ENCODE measurements around the gene BMP8A. TPM values are rescaled to one million over a fixed set of nuclear protein-coding genes. Genes with fewer than 3 reads are reported as not detected.
A peak's percentile ranks its signal among the peaks of the same experiment; 100 is the strongest.

BMP8A gene
- total and polyA plus RNA-seq, 9 of the 15 experiments (the other 6 are each of a cell fraction or from before 2014, with no cell fraction given) = 0.05 to 0.31 TPM; not detected in 7

DNA sequence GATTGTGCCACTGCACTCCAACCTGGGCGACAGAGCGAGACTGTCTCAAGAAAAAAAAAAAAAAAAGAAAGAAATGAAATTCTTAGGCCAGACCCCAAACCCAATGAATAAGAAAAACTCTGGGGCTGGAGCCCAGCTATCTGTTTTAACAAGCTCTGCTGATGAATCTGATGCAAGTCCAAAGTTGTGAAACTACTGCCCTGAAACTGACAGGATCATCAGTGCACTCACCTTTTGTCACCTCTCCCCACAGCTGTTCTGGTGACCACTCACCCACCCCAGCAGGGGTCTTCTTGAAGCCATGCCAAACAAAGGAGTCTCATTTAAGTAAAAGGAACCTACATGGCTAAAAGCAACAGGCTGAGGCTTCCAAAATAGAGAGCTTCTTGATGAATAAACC is 76.8 kb downstream of the BMP8A start:
- no peak overlapping the region for H3K4me3 ChIP-seq
- no peaks in the 10 kb centered on the region for H3K9me3 ChIP-seq (replicated peaks; ENCODE audit: control insufficient read depth, insufficient read depth, low read depth, low read length)
- H3K79me2 ChIP-seq (ENCODE audit: control insufficient read depth, insufficient read depth, low read length) = peaks cover 62% of the 10 kb centered on the region
- WGBS (ENCODE audit: insufficient coverage, low coverage, missing lambda C conversion rate) = 100% methylated on average over 1 of the region's 2 CpGs
- no peak overlapping the region for H3K9ac ChIP-seq (ENCODE audit: insufficient read depth in 1 of 2, low read depth in 2 of 2, low read length in 2 of 2)
- peak in 1 of 4 experiments; percentile 12 for DNase-seq (ENCODE audit: extremely low read depth in 1 of 4, low spot score in 3 of 4)
- in situ Hi-C loops (cut with MboI) = no loop called here
- no peak overlapping the region for H3K27ac ChIP-seq (ENCODE audit: extremely low read depth, low read depth, low read length)
- ChIA-PET CTCF (ENCODE audit: low intra/inter-chr PET ratio) (no interaction called here), POLR2A (interaction anchor here (1.3 to 1.6 kb wide), 2 partner anchors 9 to 15 kb away, joined by 4 read pairs; no protein-coding TSS in a partner anchor)
- peaks cover 5 to 6% of the 10 kb centered on the region in 2 experiments; a peak in 3 of 5 replicates for H3K4me1 ChIP-seq (replicated peaks in 1 of 2; ENCODE audit: control insufficient read depth in 2 of 2, insufficient read depth in 2 of 2, low read length in 2 of 2)
- no peak overlapping the region for H3K4me2 ChIP-seq (ENCODE audit: insufficient read depth, low read length)
- H3K36me3 ChIP-seq (ENCODE audit: control insufficient read depth, insufficient read depth, low read length) = peaks cover 97% of the 10 kb centered on the region
- peaks cover 8% of the 10 kb centered on the region for H3K9me1 ChIP-seq (ENCODE audit: control insufficient read depth, insufficient read depth, low read length)
- no peaks in the 10 kb centered on the region for H3K27me3 ChIP-seq (ENCODE audit: control insufficient read depth in 2 of 2, insufficient read depth in 2 of 2, low read length in 2 of 2)
- no peak for FAIRE-seq
- peaks cover 36% of the 10 kb centered on the region for H4K20me1 ChIP-seq (replicated peaks; ENCODE audit: control insufficient read depth, insufficient read depth, low read length)
- intact Hi-C loops (cut with micrococcal nuclease) = no loop called here
- no peak overlapping the region for H2AFZ ChIP-seq (ENCODE audit: low read depth, low read length)
- TF ChIP-seq PYGO2 (tag; IDR thresholded peaks at IDR 0.05) = no peak
- TF ChIP-seq, protein P1, sequence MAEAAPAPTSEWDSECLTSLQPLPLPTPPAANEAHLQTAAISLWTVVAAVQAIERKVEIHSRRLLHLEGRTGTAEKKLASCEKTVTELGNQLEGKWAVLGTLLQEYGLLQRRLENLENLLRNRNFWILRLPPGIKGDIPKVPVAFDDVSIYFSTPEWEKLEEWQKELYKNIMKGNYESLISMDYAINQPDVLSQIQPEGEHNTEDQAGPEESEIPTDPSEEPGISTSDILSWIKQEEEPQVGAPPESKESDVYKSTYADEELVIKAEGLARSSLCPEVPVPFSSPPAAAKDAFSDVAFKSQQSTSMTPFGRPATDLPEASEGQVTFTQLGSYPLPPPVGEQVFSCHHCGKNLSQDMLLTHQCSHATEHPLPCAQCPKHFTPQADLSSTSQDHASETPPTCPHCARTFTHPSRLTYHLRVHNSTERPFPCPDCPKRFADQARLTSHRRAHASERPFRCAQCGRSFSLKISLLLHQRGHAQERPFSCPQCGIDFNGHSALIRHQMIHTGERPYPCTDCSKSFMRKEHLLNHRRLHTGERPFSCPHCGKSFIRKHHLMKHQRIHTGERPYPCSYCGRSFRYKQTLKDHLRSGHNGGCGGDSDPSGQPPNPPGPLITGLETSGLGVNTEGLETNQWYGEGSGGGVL (CRISPR knock-in tag; IDR thresholded peaks at IDR 0.05) = no peak
- no peak for TF ChIP-seq CXXC5 (CRISPR knock-in tag; IDR thresholded peaks at IDR 0.05)
- 0 out of 2 replicates have a peak, but pooled peaks have one; percentile 31 for TF ChIP-seq POLR2A (conservative IDR thresholded peaks at IDR 0.05)
- TF ChIP-seq TRIM24 (IDR thresholded peaks at IDR 0.05) = no peak
- peak; percentile 34; the same call in 1 of the 2 replicates for TF ChIP-seq POLR2AphosphoS5 (IDR thresholded peaks at IDR 0.05; ENCODE audit: control insufficient read depth, insufficient read depth, low read depth, low read length)
- no TSS peak for BruUV-seq (replicated peaks)
- ATAC-seq = no peak

All from K562 (cell line).